Trophoblast cell (in vitro differentiated cells and primary cell): ENCODE data around the gene RBPMS2.

ENCODE experiments used
- DNase-seq, 2 donors: peaks; one replicate each; pipeline ENCODE4 v3.0.0-alpha.2; 2016
- H2AFZ ChIP-seq: 2 replicates; pipeline ENCODE4 v1.6.1; 2013; ENCODE audit warnings: low read length, moderate library complexity, mild to moderate bottlenecking; ENCODE audit not compliant: insufficient read depth, poor library complexity
- H2AK5ac ChIP-seq: 2 replicates; pipeline ENCODE4 v1.6.1; 2013; ENCODE audit warnings: mild to moderate bottlenecking, low read length
- H2BK120ac ChIP-seq: 2 replicates; pipeline ENCODE4 v1.6.1; 2013; ENCODE audit warnings: low read length, mild to moderate bottlenecking, moderate library complexity; ENCODE audit not compliant: insufficient read depth, poor library complexity
- H2BK12ac ChIP-seq: 2 replicates; pipeline ENCODE4 v1.6.1; 2013; ENCODE audit warnings: mild to moderate bottlenecking, low read length, moderate library complexity
- H2BK5ac ChIP-seq: 2 replicates; pipeline ENCODE4 v1.6.1; 2013; ENCODE audit warnings: low read length, low read depth, moderate library complexity, mild to moderate bottlenecking; ENCODE audit not compliant: poor library complexity
- H3K14ac ChIP-seq: 2 replicates; pipeline ENCODE4 v1.6.1; 2013; ENCODE audit warnings: mild to moderate bottlenecking, low read length
- H3K18ac ChIP-seq: 2 replicates; pipeline ENCODE4 v1.6.1; 2013; ENCODE audit warnings: mild to moderate bottlenecking, low read length
- H3K23ac ChIP-seq: 2 replicates; pipeline ENCODE4 v1.6.1; 2013; ENCODE audit warnings: low read length
- H3K27ac ChIP-seq: 2 replicates; pipeline ENCODE4 v1.5.1; 2013; ENCODE audit warnings: low read depth, mild to moderate bottlenecking, inconsistent platforms, low read length, moderate library complexity
- H3K27me3 ChIP-seq: 2 replicates; pipeline ENCODE4 v1.6.1; 2013; ENCODE audit warnings: inconsistent platforms, mild to moderate bottlenecking, low read length, moderate library complexity; ENCODE audit not compliant: insufficient read depth
- H3K36me3 ChIP-seq, 2 experiments: 1 replicate in 1 of 2; 2 replicates in 1 of 2; pipeline ENCODE4 v1.6.1; 2013; ENCODE audit warnings: low read length in 2 of 2, mild to moderate bottlenecking in 2 of 2, moderate library complexity in 1 of 2; ENCODE audit not compliant: insufficient read depth in 2 of 2, control insufficient read depth in 1 of 2
- H3K4ac ChIP-seq: 2 replicates; pipeline ENCODE4 v1.6.1; 2013; ENCODE audit warnings: low read depth, mild to moderate bottlenecking, low read length, moderate library complexity
- H3K4me1 ChIP-seq, 2 experiments: 1 replicate in 1 of 2; 2 replicates in 1 of 2; pipeline ENCODE4 v1.6.1; 2013; ENCODE audit warnings: low read length in 2 of 2, mild to moderate bottlenecking in 2 of 2, moderate library complexity in 1 of 2; ENCODE audit not compliant: insufficient read depth in 2 of 2, control insufficient read depth in 1 of 2
- H3K4me2 ChIP-seq: 2 replicates; pipeline ENCODE4 v1.6.1; 2013; ENCODE audit warnings: inconsistent platforms, mild to moderate bottlenecking, low read length, moderate library complexity
- H3K4me3 ChIP-seq: 2 replicates; pipeline ENCODE4 v1.5.1; 2013; ENCODE audit warnings: mild to moderate bottlenecking, low read depth, low read length, inconsistent platforms
- H3K79me1 ChIP-seq: one replicate; pipeline ENCODE4 v1.6.1; 2013; ENCODE audit warnings: low read length
- H3K79me2 ChIP-seq: 2 replicates; pipeline ENCODE4 v1.6.1; 2013; ENCODE audit warnings: low read length, mild to moderate bottlenecking; ENCODE audit not compliant: control insufficient read depth, insufficient read depth, poor library complexity
- H3K9ac ChIP-seq: 2 replicates; pipeline ENCODE4 v1.6.1; 2013; ENCODE audit warnings: mild to moderate bottlenecking, low read length
- H3K9me3 ChIP-seq: 2 replicates; pipeline ENCODE4 v1.6.1; 2013; ENCODE audit warnings: low read depth, mild to moderate bottlenecking, control low read depth, inconsistent platforms, low read length; ENCODE audit not compliant: insufficient read depth
- H4K12ac ChIP-seq: 2 replicates; pipeline ENCODE4 v1.6.1; 2013; ENCODE audit warnings: low read depth, mild to moderate bottlenecking, low read length, moderate library complexity
- H4K8ac ChIP-seq: 2 replicates; pipeline ENCODE4 v1.6.1; 2013; ENCODE audit warnings: low read depth, mild to moderate bottlenecking, low read length, moderate library complexity
- H4K91ac ChIP-seq: one replicate; pipeline ENCODE4 v1.6.1; 2013; ENCODE audit warnings: low read depth, mild to moderate bottlenecking, low read length, moderate library complexity
- WGBS: extraction: QIAGEN DNeasy Blood & Tissue Kit; methylation state at CpG from one replicate; pipeline ENCODE4 v1.1.7; 2013; ENCODE audit warnings: missing lambda C conversion rate; ENCODE audit not compliant: insufficient read length, insufficient coverage; ENCODE audit errors: extremely low coverage; 5-methylcytosine and 5-hydroxymethylcytosine counted together

Gene RBPMS2

DNA sequence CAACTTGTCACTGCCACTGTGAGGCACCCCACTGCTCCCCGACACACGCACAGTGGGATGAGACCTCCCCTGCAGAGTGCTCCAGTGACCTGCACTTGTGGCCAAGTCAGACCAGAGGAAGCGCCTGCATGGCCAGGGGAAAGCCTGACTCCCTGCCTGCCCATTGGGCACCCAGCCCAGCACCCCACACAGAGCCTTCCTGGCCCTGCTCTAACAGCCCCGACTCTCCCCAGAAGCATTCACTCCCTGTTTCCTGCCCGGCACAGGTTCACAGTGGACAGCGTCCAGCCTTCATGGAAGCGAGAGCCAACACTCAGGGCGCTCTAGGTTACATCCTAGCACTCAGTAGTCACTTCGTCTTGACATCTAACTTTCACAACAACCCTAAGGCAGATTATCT is 27.8 kb downstream of the RBPMS2 start:
- H3K36me3 ChIP-seq, result peaks cover 21 to 24% of the 10 kb centered on the region in 2 experiments
- no peaks in the 10 kb centered on the region for H3K9me3 ChIP-seq
- H3K79me1 ChIP-seq, result no peaks in the 10 kb centered on the region
- DNase-seq, result peak in 1 of 2 donors; percentile 36
- H3K18ac ChIP-seq, result no peak overlapping the region
- H3K23ac ChIP-seq, result no peak overlapping the region
- H4K12ac ChIP-seq, result no peak overlapping the region
- H3K9ac ChIP-seq, result no peak overlapping the region
- H3K4me1 ChIP-seq, result peaks cover 0 to 8% of the 10 kb centered on the region in 2 experiments
- H2BK120ac ChIP-seq, result no peak overlapping the region
- no CpG with 5 or more reads among the region's 9 CpGs for WGBS
- no peak overlapping the region for H3K27ac ChIP-seq
- H2BK12ac ChIP-seq, result no peak overlapping the region
- no peak overlapping the region for H2AFZ ChIP-seq
- H4K91ac ChIP-seq, result no peak overlapping the region
- H2AK5ac ChIP-seq, result no peak overlapping the region
- no peak overlapping the region for H3K4ac ChIP-seq
- H3K27me3 ChIP-seq, result no peaks in the 10 kb centered on the region
- no peak overlapping the region for H3K4me3 ChIP-seq
- no peak overlapping the region for H3K14ac ChIP-seq
- no peak overlapping the region for H3K4me2 ChIP-seq
- no peak overlapping the region for H4K8ac ChIP-seq
- H2BK5ac ChIP-seq, result no peak overlapping the region
- no peaks in the 10 kb centered on the region for H3K79me2 ChIP-seq

- no peak overlapping the region for H4K8ac ChIP-seq
Measured at GRCh38 chr15:64746921-64747320, 28.5 kb downstream of the RBPMS2 start.

GRCh38 chr15:64746356-64746755 is 29.0 kb downstream of the RBPMS2 start:
- Histone ChIP-seq H3K14ac (no peak overlapping the region), H3K27me3 (no peaks in the 10 kb centered on the region), H2AFZ (no peak overlapping the region), H3K4me1 (peaks cover 0 to 2% of the 10 kb centered on the region in 2 experiments), H3K9ac (no peak overlapping the region), H3K23ac (no peak overlapping the region), H3K79me1 (no peaks in the 10 kb centered on the region), H4K8ac (no peak overlapping the region), H3K4me2 (no peak overlapping the region), H3K4me3 (no peak overlapping the region), H4K91ac (no peak overlapping the region), H3K27ac (no peak overlapping the region), H3K9me3 (no peaks in the 10 kb centered on the region), H4K12ac (no peak overlapping the region), H2BK12ac (no peak overlapping the region), H3K4ac (no peak overlapping the region), H3K36me3 (peaks cover 27 to 29% of the 10 kb centered on the region in 2 experiments), H2AK5ac (no peak overlapping the region), H2BK120ac (no peak overlapping the region), H3K18ac (no peak overlapping the region), H3K79me2 (no peaks in the 10 kb centered on the region), H2BK5ac (no peak overlapping the region)
- DNase-seq, result no peak
- no CpG with 5 or more reads among the region's 5 CpGs for WGBS

More at GRCh38 chr15:64746921-64747320, 28.5 kb downstream of the RBPMS2 start:
- H3K36me3 ChIP-seq, result peaks cover 27% of the 10 kb centered on the region in 2 experiments
- H3K23ac ChIP-seq, result no peak overlapping the region
- no peak overlapping the region for H2BK12ac ChIP-seq
- no peak overlapping the region for H3K4me2 ChIP-seq
- DNase-seq, result no peak
- no peak overlapping the region for H3K18ac ChIP-seq
- H3K4me1 ChIP-seq, result peaks cover 0 to 6% of the 10 kb centered on the region in 2 experiments
- H3K4me3 ChIP-seq, result no peak overlapping the region
- H3K4ac ChIP-seq, result no peak overlapping the region
- H2AFZ ChIP-seq, result no peak overlapping the region
- H2BK5ac ChIP-seq, result no peak overlapping the region
- no peaks in the 10 kb centered on the region for H3K27me3 ChIP-seq
- no peak overlapping the region for H3K27ac ChIP-seq
- WGBS, result no CpG with 5 or more reads among the region's 7 CpGs
- H2BK120ac ChIP-seq, result no peak overlapping the region
- no peak overlapping the region for H4K91ac ChIP-seq
- H3K9ac ChIP-seq, result no peak overlapping the region
- H2AK5ac ChIP-seq, result no peak overlapping the region
- no peaks in the 10 kb centered on the region for H3K79me2 ChIP-seq
- no peaks in the 10 kb centered on the region for H3K79me1 ChIP-seq
- no peak overlapping the region for H4K12ac ChIP-seq
- H3K14ac ChIP-seq, result no peak overlapping the region
- no peaks in the 10 kb centered on the region for H3K9me3 ChIP-seq

DNA sequence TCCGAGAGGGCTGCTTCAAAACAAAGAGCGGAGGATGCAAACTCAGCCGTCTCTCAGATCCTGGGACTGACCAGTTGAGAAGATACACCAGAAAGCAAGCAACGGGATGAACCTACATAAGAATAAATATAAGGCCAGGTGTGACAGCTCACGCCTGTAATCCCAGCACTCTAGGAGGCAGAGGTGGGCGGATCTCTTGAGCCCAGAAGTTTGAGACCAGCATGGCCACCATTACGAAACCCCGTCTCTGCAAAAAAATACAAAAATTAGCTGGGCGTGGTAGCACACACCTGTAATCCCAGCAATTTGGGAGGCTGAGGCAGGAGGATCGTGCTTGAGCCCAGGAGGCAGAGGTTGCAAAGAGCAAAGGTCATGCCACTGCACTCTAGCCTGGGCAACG is 31.7 kb downstream of the RBPMS2 start:
- no peak overlapping the region for H2BK120ac ChIP-seq
- H3K27ac ChIP-seq, result no peak overlapping the region
- H3K4me1 ChIP-seq, result no peaks in the 10 kb centered on the region
- no peaks in the 10 kb centered on the region for H3K9me3 ChIP-seq
- H2BK5ac ChIP-seq, result no peak overlapping the region
- no peak overlapping the region for H3K4ac ChIP-seq
- H2AFZ ChIP-seq, result no peak overlapping the region
- no peak overlapping the region for H4K8ac ChIP-seq
- H3K27me3 ChIP-seq, result no peaks in the 10 kb centered on the region
- peaks cover 39 to 41% of the 10 kb centered on the region in 2 experiments for H3K36me3 ChIP-seq
- DNase-seq, result peak; percentile 54 to 78
- no CpG with 5 or more reads among the region's 11 CpGs for WGBS
- no peak overlapping the region for H4K91ac ChIP-seq
- no peak overlapping the region for H3K14ac ChIP-seq
- no peaks in the 10 kb centered on the region for H3K79me1 ChIP-seq
- no peak overlapping the region for H3K23ac ChIP-seq
- H3K9ac ChIP-seq, result no peak overlapping the region
- H2AK5ac ChIP-seq, result no peak overlapping the region
- H3K4me2 ChIP-seq, result no peak overlapping the region
- H3K4me3 ChIP-seq, result no peak overlapping the region
- no peak overlapping the region for H3K18ac ChIP-seq
- H2BK12ac ChIP-seq, result no peak overlapping the region
- no peaks in the 10 kb centered on the region for H3K79me2 ChIP-seq
- no peak overlapping the region for H4K12ac ChIP-seq
